Upper lobe of left lung (tissue), 6 donors: ENCODE results near the gene SIVA1. TPM values are rescaled to one million over a fixed set of nuclear protein-coding genes. Genes with fewer than 3 reads are reported as not detected.

Experiments
- ATAC-seq, 2 donors: fragments of 200-7000 bp; cut with Tn5 transposase; one replicate each; pipeline ENCODE4 v1.9.1; 2022; ENCODE audit warnings: mild to moderate bottlenecking in 2 of 2, moderate library complexity in 2 of 2; ENCODE audit not compliant: low FRiP score in 2 of 2
- DNase-seq, 2 donors: peaks; one replicate each; pipeline ENCODE4 v3.0.0-alpha.2; 2019 to 2020
- H3K27ac ChIP-seq, 4 donors: fragments of 200-600 bp; sonication (generic); one replicate each; pipeline ENCODE4 v1.5.1; 2016 to 2019
- H3K27me3 ChIP-seq, 4 donors: fragments of 200-600 bp; sonication (generic); one replicate each; pipeline ENCODE4 v1.5.1; 2017 to 2019
- H3K36me3 ChIP-seq, 4 donors: fragments of 200-600 bp; sonication (generic); one replicate each; pipeline ENCODE4 v1.5.1; 2016 to 2019
- H3K4me1 ChIP-seq, 4 donors: fragments of 200-600 bp; sonication (generic); one replicate each; pipeline ENCODE4 v1.5.1; 2018 to 2019
- H3K4me3 ChIP-seq, 4 donors: fragments of 200-600 bp; sonication (generic); one replicate each; pipeline ENCODE4 v1.5.1; 2017 to 2019; ENCODE audit warnings: mild to moderate bottlenecking in 2 of 4, moderate library complexity in 1 of 4
- H3K9me3 ChIP-seq, 4 donors: fragments of 200-600 bp; sonication (generic); one replicate each; pipeline ENCODE4 v1.5.1; 2018 to 2019
- EP300 ChIP-seq, 4 donors: sonication (generic); formaldehyde crosslinking; IDR thresholded peaks; one replicate each; pipeline ENCODE4 v1.5.1; 2017; ENCODE audit warnings: antibody characterized with exemption in 4 of 4, control low read depth in 2 of 4
- POLR2A ChIP-seq, 4 donors: fragments of 450-650 bp; IDR thresholded peaks; one replicate each; pipeline ENCODE4 v1.5.1; 2016 to 2017; ENCODE audit warnings: antibody characterized with exemption in 4 of 4, mild to moderate bottlenecking in 2 of 4
- POLR2AphosphoS5 ChIP-seq, 2 donors: sonication (generic); formaldehyde crosslinking; IDR thresholded peaks; one replicate each; pipeline ENCODE4 v1.5.1; 2017; ENCODE audit warnings: antibody characterized with exemption in 2 of 2
- WGBS, 2 donors: methylation state at CpG; one replicate each; pipeline ENCODE4 v1.1.5; 2017 to 2018; 5-methylcytosine and 5-hydroxymethylcytosine counted together
- total RNA-seq, 6 donors: library from RNA; depleted of rRNA in 4 of 6; stranded (reverse); fragments of >200 nt in 4 of 6; gene quantifications; one replicate each; pipeline versions ENCODE4 v1.1.0 to v1.2.1, GENCODE V29; 2016 to 2021
- TF ChIP-seq, protein P1 (sequence below), 6 experiments: fragments of 450-650 bp in 4 of 6; fragments of 200-600 bp in 2 of 6; sonication (generic) in 2 of 6; IDR thresholded peaks; one replicate each; pipeline ENCODE4 v1.5.1; 2016 to 2019; ENCODE audit warnings: antibody characterized with exemption in 6 of 6
- donor health status: DM: no; HTN: no; CAD: no; lungs with moderate emphysema.
- donor health status: DM: no; HTN: yes; CAD: no; lungs with severe emphysema.

Gene SIVA1, protein sequence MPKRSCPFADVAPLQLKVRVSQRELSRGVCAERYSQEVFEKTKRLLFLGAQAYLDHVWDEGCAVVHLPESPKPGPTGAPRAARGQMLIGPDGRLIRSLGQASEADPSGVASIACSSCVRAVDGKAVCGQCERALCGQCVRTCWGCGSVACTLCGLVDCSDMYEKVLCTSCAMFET
- 100 to 1,000 TPM in 2 of 6 donors, 10 to 100 TPM in 4; 72.3 to 241 (median 91.0) TPM for total RNA-seq

GRCh38 chr14:104752735-104753527 lies at the start of gene SIVA1:
TSS of gene SIVA1 (plus strand) at chr14:104753147. CDS start at chr14:104753202, 55 bp downstream.
- peak; percentile 99 to 100 for DNase-seq
- H3K4me3 ChIP-seq, result peak within 1 kb of the TSS; percentile 82 to 97 (median 90)
- WGBS, 2 donors, result 0% methylated on average over 10 to 33 of the region's 95 CpGs
- no peaks in the 10 kb centered on the region for H3K27me3 ChIP-seq
- peak within 1 kb of the TSS; percentile 86 to 91 (median 90) for H3K27ac ChIP-seq
- TF ChIP-seq, protein P1, sequence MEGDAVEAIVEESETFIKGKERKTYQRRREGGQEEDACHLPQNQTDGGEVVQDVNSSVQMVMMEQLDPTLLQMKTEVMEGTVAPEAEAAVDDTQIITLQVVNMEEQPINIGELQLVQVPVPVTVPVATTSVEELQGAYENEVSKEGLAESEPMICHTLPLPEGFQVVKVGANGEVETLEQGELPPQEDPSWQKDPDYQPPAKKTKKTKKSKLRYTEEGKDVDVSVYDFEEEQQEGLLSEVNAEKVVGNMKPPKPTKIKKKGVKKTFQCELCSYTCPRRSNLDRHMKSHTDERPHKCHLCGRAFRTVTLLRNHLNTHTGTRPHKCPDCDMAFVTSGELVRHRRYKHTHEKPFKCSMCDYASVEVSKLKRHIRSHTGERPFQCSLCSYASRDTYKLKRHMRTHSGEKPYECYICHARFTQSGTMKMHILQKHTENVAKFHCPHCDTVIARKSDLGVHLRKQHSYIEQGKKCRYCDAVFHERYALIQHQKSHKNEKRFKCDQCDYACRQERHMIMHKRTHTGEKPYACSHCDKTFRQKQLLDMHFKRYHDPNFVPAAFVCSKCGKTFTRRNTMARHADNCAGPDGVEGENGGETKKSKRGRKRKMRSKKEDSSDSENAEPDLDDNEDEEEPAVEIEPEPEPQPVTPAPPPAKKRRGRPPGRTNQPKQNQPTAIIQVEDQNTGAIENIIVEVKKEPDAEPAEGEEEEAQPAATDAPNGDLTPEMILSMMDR (IDR thresholded peaks at IDR 0.05), result peak in 3 of 6 experiments; percentile 30 to 45 (median 33)
- peak; percentile 93 to 96 for TF ChIP-seq POLR2AphosphoS5 (IDR thresholded peaks at IDR 0.05)
- TF ChIP-seq EP300 (IDR thresholded peaks at IDR 0.05), result peak in 1 of 4 donors; percentile 44
- peak in 3 of 4 donors; percentile 82 to 96 (median 94) for TF ChIP-seq POLR2A (IDR thresholded peaks at IDR 0.05)
- H3K9me3 ChIP-seq, result no peaks in the 10 kb centered on the region
- peaks cover 14 to 35% (median 24%) of the 10 kb centered on the region in 4 donors for H3K4me1 ChIP-seq
- ATAC-seq, result peak; percentile 97 to 98
- peaks cover 4 to 28% (median 24%) of the 10 kb centered on the region in 4 donors for H3K36me3 ChIP-seq

GRCh38 chr14:104703269-104703668 lies 49.7 kb upstream of the SIVA1 start:
- DNase-seq, result no peak
- peaks cover 0 to 55% (median 44%) of the 10 kb centered on the region in 4 donors for H3K36me3 ChIP-seq
- TF ChIP-seq EP300 (IDR thresholded peaks at IDR 0.05), result no peak
- TF ChIP-seq POLR2A (IDR thresholded peaks at IDR 0.05), result no peak
- TF ChIP-seq, protein P1 (IDR thresholded peaks at IDR 0.05), result no peak
- TF ChIP-seq POLR2AphosphoS5 (IDR thresholded peaks at IDR 0.05), result no peak

GRCh38 chr14:104704252-104704651 lies 48.7 kb upstream of the SIVA1 start:
- Histone ChIP-seq H3K4me3 (no peak overlapping the region), H3K36me3 (peaks cover 0 to 58% (median 45%) of the 10 kb centered on the region in 4 donors), H3K4me1 (peaks cover 5 to 15% (median 8%) of the 10 kb centered on the region in 4 donors), H3K27me3 (no peaks in the 10 kb centered on the region), H3K27ac (no peak overlapping the region), H3K9me3 (no peaks in the 10 kb centered on the region)
- DNase-seq (peak in 1 of 2 donors; percentile 60), ATAC-seq (no peak)
- WGBS, 2 donors, result 94 to 96% methylated on average over 11 to 21 of the region's 22 CpGs
- TF ChIP-seq, protein P1 (IDR thresholded peaks at IDR 0.05), result no peak
- TF ChIP-seq EP300 (IDR thresholded peaks at IDR 0.05), result no peak
- no peak for TF ChIP-seq POLR2A (IDR thresholded peaks at IDR 0.05)
- TF ChIP-seq POLR2AphosphoS5 (IDR thresholded peaks at IDR 0.05), result no peak

More at GRCh38 chr14:104703269-104703668, 49.7 kb upstream of the SIVA1 start:
- Histone ChIP-seq H3K27ac (no peak overlapping the region), H3K27me3 (no peaks in the 10 kb centered on the region), H3K9me3 (no peaks in the 10 kb centered on the region), H3K4me3 (no peak overlapping the region), H3K4me1 (peaks cover 14 to 22% (median 18%) of the 10 kb centered on the region in 4 donors)
- 96 to 97% methylated on average over 19 to 22 of the region's 28 CpGs for WGBS, 2 donors
- no peak for ATAC-seq

GRCh38 chr14:104705340-104706047 lies 47.5 kb upstream of the SIVA1 start:
- Histone ChIP-seq H3K27me3 (no peaks in the 10 kb centered on the region), H3K4me1 (peaks cover 0 to 4% (median 0%) of the 10 kb centered on the region in 4 donors), H3K4me3 (no peak overlapping the region), H3K9me3 (no peaks in the 10 kb centered on the region), H3K27ac (no peak overlapping the region), H3K36me3 (peaks cover 0 to 70% (median 57%) of the 10 kb centered on the region in 4 donors)
- WGBS, 2 donors, result 88 to 95% methylated on average over 10 to 15 of the region's 21 CpGs
- ATAC-seq (no peak), DNase-seq (peak in 1 of 2 donors; percentile 68)
- TF ChIP-seq POLR2AphosphoS5 (IDR thresholded peaks at IDR 0.05), result no peak
